Smooth muscle cell (in vitro differentiated cells): ENCODE measurements around the gene CD151. TPM values are rescaled to one million over a fixed set of nuclear protein-coding genes. Genes with fewer than 3 reads are reported as not detected.

Experiments used
- DNase-seq: peaks from one replicate; lab custom pipeline; 2025; ENCODE audit not compliant: unreplicated experiment; lab: John Stamatoyannopoulos, UW
- H2AFZ ChIP-seq: fragments of 200-600 bp; sonication (generic); 2 replicates; pipeline ENCODE4 v1.6.0; 2016; ENCODE audit warnings: antibody characterized with exemption, low read depth, mild to moderate bottlenecking
- H3F3A ChIP-seq: fragments of 200-600 bp; sonication (generic); 2 replicates; pipeline ENCODE4 v1.6.0; 2017; ENCODE audit warnings: antibody characterized with exemption, low read depth
- H3K27ac ChIP-seq: fragments of 200-600 bp; sonication (generic); 2 replicates; pipeline ENCODE4 v1.5.1; 2016; ENCODE audit warnings: low read depth, mild to moderate bottlenecking
- H3K27me3 ChIP-seq: fragments of 200-600 bp; sonication (generic); 2 replicates; pipeline ENCODE4 v1.6.1; 2016; ENCODE audit warnings: low read depth, mild to moderate bottlenecking
- H3K36me3 ChIP-seq: fragments of 200-600 bp; sonication (generic); 2 replicates; pipeline ENCODE4 v1.5.1; 2016; ENCODE audit warnings: low read depth
- H3K4me1 ChIP-seq: fragments of 200-600 bp; sonication (generic); 2 replicates; pipeline ENCODE4 v1.5.1; 2016; ENCODE audit warnings: low read depth
- H3K4me2 ChIP-seq: fragments of 200-600 bp; sonication (generic); 2 replicates; pipeline ENCODE4 v1.6.0; 2016; ENCODE audit warnings: mild to moderate bottlenecking
- H3K4me3 ChIP-seq: fragments of 200-600 bp; sonication (generic); 2 replicates; pipeline ENCODE4 v1.5.1; 2016; ENCODE audit warnings: mild to moderate bottlenecking
- H3K79me2 ChIP-seq: fragments of 200-600 bp; sonication (generic); 2 replicates; pipeline ENCODE4 v1.6.0; 2016; ENCODE audit warnings: low read depth, mild to moderate bottlenecking
- H3K9ac ChIP-seq: fragments of 200-600 bp; sonication (generic); 2 replicates; pipeline ENCODE4 v1.6.0; 2016; ENCODE audit warnings: low read depth
- H3K9me3 ChIP-seq: fragments of 200-600 bp; sonication (generic); replicated peaks from 2 replicates; pipeline ENCODE4 v1.5.1; 2016; ENCODE audit warnings: low read depth
- H4K20me1 ChIP-seq: fragments of 200-600 bp; sonication (generic); 2 replicates; pipeline ENCODE4 v1.6.0; 2016; ENCODE audit warnings: low read depth
- WGBS: methylation state at CpG from one replicate; pipeline ENCODE4 v1.1.7; 2016; ENCODE audit warnings: low lambda C conversion rate; 5-methylcytosine and 5-hydroxymethylcytosine counted together
- polyA plus RNA-seq: library from polyadenylated mRNA; unstranded; fragments of >200 nt; fragmentation: Nextera tagmentation; extraction: Ambion mirVana; gene quantifications from 2 replicates; pipeline ENCODE4 v1.2.1, GENCODE V29; 2016
- total RNA-seq: library from RNA; depleted of rRNA; stranded (reverse); fragments of >200 nt; gene quantifications from 2 replicates; pipeline ENCODE4 v1.2.3, GENCODE V29; 2014
- TF ChIP-seq, protein P1 (sequence below): fragments of 200-600 bp; sonication (generic); IDR thresholded peaks from 2 replicates; pipeline ENCODE4 v1.5.1; 2017; ENCODE audit warnings: borderline replicate concordance, mild to moderate bottlenecking, antibody characterized with exemption; ENCODE audit not compliant: insufficient read depth, poor library complexity, severe bottlenecking

CD151 gene
- total and polyA plus RNA-seq, 2 experiments from 2014 or later = 256 to 391 TPM

DNA sequence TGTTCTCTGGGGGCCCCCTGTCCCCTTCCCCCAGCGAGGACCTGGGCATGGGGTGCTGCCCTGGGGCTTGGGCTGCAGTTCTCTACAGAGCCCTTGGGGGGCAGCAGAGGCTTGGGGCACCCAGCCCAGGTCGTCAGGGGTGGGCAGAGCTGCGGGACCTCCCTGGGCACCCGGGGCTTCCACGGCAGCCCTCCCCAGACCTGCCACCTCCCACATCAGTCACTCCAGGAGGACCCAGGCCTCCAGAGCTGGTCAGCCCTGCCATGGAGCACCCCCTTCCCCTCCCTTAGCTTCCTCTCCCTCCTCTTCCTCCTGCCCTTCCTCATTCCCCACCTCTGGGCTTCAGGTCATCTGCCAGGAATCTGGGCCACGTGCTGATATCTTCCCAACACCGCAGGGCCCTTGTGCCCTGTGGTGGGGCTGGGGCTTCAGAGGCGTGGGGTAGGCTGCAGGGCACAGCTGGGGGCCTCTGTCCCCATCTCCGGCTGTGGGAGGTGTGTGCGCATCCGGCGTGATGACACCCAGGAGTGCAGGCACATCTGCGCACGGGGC is 15.7 kb downstream of the CD151 start:
- no peak overlapping the region for H3K4me3 ChIP-seq
- H3K4me2 ChIP-seq = peak overlapping the region; percentile 98
- H3K79me2 ChIP-seq = no peaks in the 10 kb centered on the region
- 36% methylated on average over 13 of the region's 14 CpGs for WGBS
- no peak overlapping the region for H3K9ac ChIP-seq
- peaks cover 31% of the 10 kb centered on the region for H3K4me1 ChIP-seq
- H3K9me3 ChIP-seq = no peaks in the 10 kb centered on the region
- H2AFZ ChIP-seq = no peak overlapping the region
- peaks cover 19% of the 10 kb centered on the region for H3K27me3 ChIP-seq
- H3K36me3 ChIP-seq = no peaks in the 10 kb centered on the region
- H3F3A ChIP-seq = no peaks in the 10 kb centered on the region
- TF ChIP-seq, protein P1, sequence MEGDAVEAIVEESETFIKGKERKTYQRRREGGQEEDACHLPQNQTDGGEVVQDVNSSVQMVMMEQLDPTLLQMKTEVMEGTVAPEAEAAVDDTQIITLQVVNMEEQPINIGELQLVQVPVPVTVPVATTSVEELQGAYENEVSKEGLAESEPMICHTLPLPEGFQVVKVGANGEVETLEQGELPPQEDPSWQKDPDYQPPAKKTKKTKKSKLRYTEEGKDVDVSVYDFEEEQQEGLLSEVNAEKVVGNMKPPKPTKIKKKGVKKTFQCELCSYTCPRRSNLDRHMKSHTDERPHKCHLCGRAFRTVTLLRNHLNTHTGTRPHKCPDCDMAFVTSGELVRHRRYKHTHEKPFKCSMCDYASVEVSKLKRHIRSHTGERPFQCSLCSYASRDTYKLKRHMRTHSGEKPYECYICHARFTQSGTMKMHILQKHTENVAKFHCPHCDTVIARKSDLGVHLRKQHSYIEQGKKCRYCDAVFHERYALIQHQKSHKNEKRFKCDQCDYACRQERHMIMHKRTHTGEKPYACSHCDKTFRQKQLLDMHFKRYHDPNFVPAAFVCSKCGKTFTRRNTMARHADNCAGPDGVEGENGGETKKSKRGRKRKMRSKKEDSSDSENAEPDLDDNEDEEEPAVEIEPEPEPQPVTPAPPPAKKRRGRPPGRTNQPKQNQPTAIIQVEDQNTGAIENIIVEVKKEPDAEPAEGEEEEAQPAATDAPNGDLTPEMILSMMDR = peak; percentile 77
- peaks cover 85% of the 10 kb centered on the region for H4K20me1 ChIP-seq
- DNase-seq = no peak
- no peak overlapping the region for H3K27ac ChIP-seq

DNA sequence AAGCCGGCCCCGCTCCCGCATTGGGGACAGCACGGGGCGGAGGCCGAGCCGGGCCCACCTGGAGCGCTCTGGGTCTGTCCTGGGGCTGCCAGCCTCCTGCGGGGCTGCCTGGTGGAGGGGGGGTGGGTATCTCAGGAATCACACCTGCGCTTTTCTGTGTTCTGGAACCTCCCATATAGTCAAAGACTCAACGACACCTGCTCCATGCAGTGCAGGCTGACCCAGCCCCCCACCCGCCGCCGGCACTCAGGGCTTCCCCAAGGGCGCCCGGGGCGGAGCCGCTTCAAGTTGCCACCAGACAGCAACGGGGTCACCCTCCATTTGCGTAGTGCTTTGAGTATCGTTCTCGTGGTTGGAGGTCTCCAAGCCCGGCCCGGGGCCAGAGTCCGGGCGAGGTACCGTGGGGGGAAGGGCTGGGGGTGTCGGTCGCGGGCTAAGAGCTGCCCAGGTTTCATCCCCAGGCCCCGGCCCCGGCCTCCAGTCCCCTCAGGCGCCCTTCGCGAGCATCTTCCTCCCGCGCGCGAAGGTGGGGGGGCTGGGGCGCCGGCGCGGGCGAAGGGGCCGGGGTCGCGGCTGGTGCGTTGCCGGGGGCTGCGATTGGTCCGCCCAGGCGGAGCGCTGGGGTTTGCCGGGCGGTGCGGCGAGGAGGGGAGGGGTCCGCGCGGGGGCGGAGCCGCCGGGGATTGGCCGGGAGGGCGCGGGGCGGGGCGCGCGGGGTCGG is 16.5 kb downstream of the CD151 start:
- Histone ChIP-seq H3K4me3 (peak overlapping the region; percentile 56), H3K27me3 (peaks cover 19% of the 10 kb centered on the region), H3K4me2 (peak overlapping the region; percentile 98), H3K79me2 (no peaks in the 10 kb centered on the region), H3K9me3 (no peaks in the 10 kb centered on the region), H3K27ac (no peak overlapping the region), H3K9ac (no peak overlapping the region), H3K4me1 (peaks cover 26% of the 10 kb centered on the region), H3K36me3 (no peaks in the 10 kb centered on the region), H2AFZ (no peak overlapping the region), H4K20me1 (peaks cover 93% of the 10 kb centered on the region), H3F3A (no peaks in the 10 kb centered on the region)
- WGBS = 9% methylated on average over 24 of the region's 71 CpGs
- TF ChIP-seq, protein P1 = no peak
- no peak for DNase-seq

DNA sequence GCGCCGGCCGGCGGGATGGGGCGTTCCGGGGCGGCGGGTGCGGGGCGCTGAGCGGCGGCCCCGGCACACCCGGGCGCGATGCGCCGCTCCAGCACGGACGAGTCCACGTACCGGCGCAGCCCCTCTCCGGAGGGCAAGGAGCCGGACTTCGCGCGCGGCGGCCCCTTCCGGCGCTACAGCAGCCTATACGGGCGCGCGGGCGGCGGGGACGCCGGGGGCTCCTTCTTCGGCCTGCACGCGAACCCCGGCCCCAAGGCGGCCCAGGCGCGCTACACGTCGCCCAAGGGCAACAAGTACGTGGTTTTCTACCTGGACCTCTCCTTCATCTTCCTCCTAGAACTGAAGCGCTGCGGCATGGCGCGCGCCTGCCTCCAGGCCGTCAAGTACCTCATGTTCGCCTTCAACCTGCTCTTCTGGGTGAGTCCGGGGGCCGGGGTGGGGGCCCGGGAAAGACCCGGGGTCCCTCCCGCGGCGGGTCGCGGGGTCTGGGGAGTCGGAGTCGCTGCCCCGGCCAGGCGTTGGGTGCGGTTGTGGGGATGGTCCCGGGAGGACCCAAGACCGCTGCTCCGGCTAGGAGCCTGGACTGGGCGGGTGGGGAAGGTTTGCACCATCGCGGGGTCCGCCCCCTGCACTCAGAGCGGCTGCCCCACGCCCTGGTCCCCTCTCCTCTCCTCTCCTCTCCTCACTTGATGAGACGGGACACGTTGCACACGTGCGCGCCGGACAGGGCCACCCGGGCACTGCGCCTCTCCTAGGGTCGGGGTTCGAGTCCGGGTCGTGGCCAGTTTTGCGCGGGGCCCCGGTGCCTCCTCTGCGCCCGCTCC is 17.4 kb downstream of the CD151 start:
- Histone ChIP-seq H3K4me3 (peak overlapping the region; percentile 53), H3K4me2 (peak overlapping the region; percentile 98), H3K79me2 (no peaks in the 10 kb centered on the region), H2AFZ (no peak overlapping the region), H3K27ac (no peak overlapping the region), H3K9ac (no peak overlapping the region), H4K20me1 (peaks cover 96% of the 10 kb centered on the region), H3K27me3 (peaks cover 19% of the 10 kb centered on the region), H3K9me3 (no peaks in the 10 kb centered on the region), H3K4me1 (peaks cover 27% of the 10 kb centered on the region), H3F3A (no peaks in the 10 kb centered on the region), H3K36me3 (no peaks in the 10 kb centered on the region)
- DNase-seq = no peak
- WGBS = 6% methylated on average over 75 of the region's 97 CpGs
- TF ChIP-seq, protein P1 = no peak
